Measurements from ENCODE around the gene VAMP2.

GRCh38 chr17:8188263-8188839, 25.6 kb upstream of the VAMP2 start:
- no peak for TF ChIP-seq CTCF (IDR thresholded peaks at IDR 0.05; ENCODE audit: low read depth, low read length)
- no peak for TF ChIP-seq EZH2phosphoT487 (IDR thresholded peaks at IDR 0.05; ENCODE audit: low read depth)

Measured in OCI-LY3 (cell line).